SU-DHL-6 (cell line): Measurements from ENCODE around the gene PPY.

Experiments
- H2AFZ ChIP-seq: fragments of 200-600 bp; sonication (generic); 2 replicates; pipeline ENCODE4 v1.6.1; 2014; ENCODE audit warnings: low read depth, mild to moderate bottlenecking, moderate library complexity, mixed read lengths, antibody characterized with exemption, low read length; ENCODE audit not compliant: severe bottlenecking
- H3F3A ChIP-seq: fragments of 200-600 bp; shearing (Covaris generic); 2 replicates; pipeline ENCODE4 v1.6.0; 2016; ENCODE audit warnings: antibody characterized with exemption, mild to moderate bottlenecking; ENCODE audit not compliant: insufficient read depth
- H3K27ac ChIP-seq: fragments of 200-600 bp; sonication (generic); 2 replicates; pipeline ENCODE4 v1.5.1; 2016; ENCODE audit warnings: low read depth, mild to moderate bottlenecking, low read length, moderate library complexity, mixed read lengths
- H3K27me3 ChIP-seq: fragments of 200-600 bp; sonication (generic), shearing (Covaris generic); 2 replicates; pipeline ENCODE4 v1.6.0; 2014; ENCODE audit warnings: mild to moderate bottlenecking, low read length
- H3K36me3 ChIP-seq: fragments of 200-600 bp; sonication (generic); 2 replicates; pipeline ENCODE4 v1.6.1; 2014; ENCODE audit warnings: mild to moderate bottlenecking, low read length, mixed read lengths
- H3K4me2 ChIP-seq: fragments of 300-600, 200-600 bp; shearing (Covaris generic), sonication (generic); 2 replicates; pipeline ENCODE4 v1.6.0; 2014; ENCODE audit warnings: low read length, low read depth, mild to moderate bottlenecking; ENCODE audit not compliant: poor library complexity, severe bottlenecking
- H3K4me3 ChIP-seq: fragments of 200-600 bp; sonication (generic); 2 replicates; pipeline ENCODE4 v1.5.1; 2014; ENCODE audit warnings: antibody characterized with exemption, low read length, mild to moderate bottlenecking, mixed read lengths; ENCODE audit not compliant: insufficient read depth, poor library complexity, severe bottlenecking
- H3K79me2 ChIP-seq: fragments of 200-600 bp; sonication (generic); 2 replicates; pipeline ENCODE4 v1.6.1; 2014; ENCODE audit warnings: mild to moderate bottlenecking, low read length, moderate library complexity; ENCODE audit not compliant: insufficient read depth
- H3K9ac ChIP-seq: fragments of 200-600 bp; sonication (generic); 2 replicates; pipeline ENCODE4 v1.7.0; 2014; ENCODE audit warnings: mild to moderate bottlenecking, low read length
- H3K9me2 ChIP-seq: fragments of 200-600 bp; sonication (generic); replicated peaks from 2 replicates; pipeline ENCODE4 v1.6.1; 2014; ENCODE audit warnings: low read length; ENCODE audit not compliant: insufficient read depth
- H3K9me3 ChIP-seq: fragments of 200-600 bp; sonication (generic); 2 replicates; pipeline ENCODE4 v1.6.1; 2014; ENCODE audit warnings: low read length, mixed read lengths; ENCODE audit not compliant: insufficient read depth
- H4K20me1 ChIP-seq: fragments of 200-600 bp; sonication (generic); 2 replicates; pipeline ENCODE4 v1.6.1; 2014; ENCODE audit warnings: low read depth, mild to moderate bottlenecking, antibody characterized with exemption, low read length, moderate library complexity, mixed read lengths
- EZH2phosphoT487 ChIP-seq: fragments of 200-600 bp; sonication (generic), shearing (Covaris generic); conservative IDR thresholded peaks from 2 replicates; pipeline ENCODE4 v1.6.1; 2018; ENCODE audit warnings: mild to moderate bottlenecking, antibody characterized with exemption, low read length, moderate library complexity, mixed read lengths
- TF ChIP-seq, protein P1 (sequence below): fragments of 200-600 bp; sonication (generic); IDR thresholded peaks from one replicate; pipeline ENCODE4 v1.5.1; 2017; ENCODE audit warnings: antibody characterized with exemption, mild to moderate bottlenecking, low read length, moderate library complexity; ENCODE audit not compliant: insufficient read depth, poor library complexity, severe bottlenecking

The PPY gene, protein sequence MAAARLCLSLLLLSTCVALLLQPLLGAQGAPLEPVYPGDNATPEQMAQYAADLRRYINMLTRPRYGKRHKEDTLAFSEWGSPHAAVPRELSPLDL

DNA sequence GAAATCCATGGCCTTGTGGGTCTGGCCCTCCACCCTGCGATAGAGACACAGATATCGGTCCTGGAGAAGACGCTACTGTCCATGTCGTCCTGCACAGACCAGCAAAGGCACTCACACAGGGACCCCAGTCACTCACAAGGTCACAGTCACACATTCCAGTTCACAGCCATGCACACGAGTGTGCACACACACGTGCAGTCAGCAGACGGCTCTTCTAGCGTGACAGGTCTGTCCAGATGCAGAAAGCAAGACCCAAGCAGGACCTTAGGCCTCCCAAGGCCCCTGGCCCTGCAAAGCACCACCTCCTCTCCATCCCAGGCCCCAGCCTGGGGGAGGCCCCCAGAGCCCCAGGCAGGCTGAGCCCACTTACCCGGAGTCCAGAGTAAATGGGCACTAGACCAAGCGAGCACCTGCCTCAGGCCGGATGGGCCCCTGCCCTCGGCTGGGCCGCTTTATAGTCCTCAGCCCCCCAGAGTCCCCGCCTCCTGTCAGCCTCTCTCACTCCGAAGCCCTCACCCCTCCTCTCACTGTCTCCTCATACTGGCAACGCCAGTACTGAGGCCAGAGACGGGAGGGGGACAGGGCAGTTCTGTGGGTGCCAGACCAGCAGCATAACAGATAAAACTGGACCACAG, at the start of gene PPY:
TSS of gene PPY (minus strand) at position 426 of the 635 bp plus-strand sequence. CDS start 822 bp downstream, outside the sequence.
- Histone ChIP-seq H3K4me2 (no peak within 1 kb of the TSS), H3K27me3 (no peaks in the 10 kb centered on the region), H3K9me3 (no peaks in the 10 kb centered on the region), H3K36me3 (no peaks in the 10 kb centered on the region), H4K20me1 (no peaks in the 10 kb centered on the region), H3K79me2 (no peaks in the 10 kb centered on the region), H3K4me3 (no peak within 1 kb of the TSS), H3F3A (no peaks in the 10 kb centered on the region), H3K27ac (no peak within 1 kb of the TSS), H3K9ac (no peak within 1 kb of the TSS), H2AFZ (no peak within 1 kb of the TSS), H3K9me2 (no peaks in the 10 kb centered on the region)
- TF ChIP-seq, protein P1, sequence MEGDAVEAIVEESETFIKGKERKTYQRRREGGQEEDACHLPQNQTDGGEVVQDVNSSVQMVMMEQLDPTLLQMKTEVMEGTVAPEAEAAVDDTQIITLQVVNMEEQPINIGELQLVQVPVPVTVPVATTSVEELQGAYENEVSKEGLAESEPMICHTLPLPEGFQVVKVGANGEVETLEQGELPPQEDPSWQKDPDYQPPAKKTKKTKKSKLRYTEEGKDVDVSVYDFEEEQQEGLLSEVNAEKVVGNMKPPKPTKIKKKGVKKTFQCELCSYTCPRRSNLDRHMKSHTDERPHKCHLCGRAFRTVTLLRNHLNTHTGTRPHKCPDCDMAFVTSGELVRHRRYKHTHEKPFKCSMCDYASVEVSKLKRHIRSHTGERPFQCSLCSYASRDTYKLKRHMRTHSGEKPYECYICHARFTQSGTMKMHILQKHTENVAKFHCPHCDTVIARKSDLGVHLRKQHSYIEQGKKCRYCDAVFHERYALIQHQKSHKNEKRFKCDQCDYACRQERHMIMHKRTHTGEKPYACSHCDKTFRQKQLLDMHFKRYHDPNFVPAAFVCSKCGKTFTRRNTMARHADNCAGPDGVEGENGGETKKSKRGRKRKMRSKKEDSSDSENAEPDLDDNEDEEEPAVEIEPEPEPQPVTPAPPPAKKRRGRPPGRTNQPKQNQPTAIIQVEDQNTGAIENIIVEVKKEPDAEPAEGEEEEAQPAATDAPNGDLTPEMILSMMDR, result no peak
- no peak for TF ChIP-seq EZH2phosphoT487

DNA sequence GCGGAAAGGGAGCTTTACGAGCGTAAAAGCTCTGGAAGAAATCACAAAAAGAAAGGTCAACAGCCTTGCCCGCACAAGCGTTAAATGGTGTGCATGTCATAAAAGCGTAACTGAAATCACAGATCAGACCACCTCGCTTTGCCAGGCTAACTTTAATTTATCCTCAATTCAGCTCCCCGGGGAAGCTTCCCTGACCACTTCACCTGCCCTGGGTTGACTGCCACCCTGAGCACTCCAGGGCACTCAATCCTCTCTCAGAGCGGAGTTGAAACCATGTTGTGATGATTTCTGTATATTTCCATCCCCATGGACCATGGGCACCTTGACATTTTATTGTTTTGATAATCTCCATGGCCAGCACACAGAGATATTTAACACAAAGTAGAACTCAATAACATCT, 46.0 kb upstream of the PPY start:
- Histone ChIP-seq H3K9ac (no peak overlapping the region), H3F3A (no peaks in the 10 kb centered on the region)
- TF ChIP-seq, protein P1, result no peak
- no peak for TF ChIP-seq EZH2phosphoT487

DNA sequence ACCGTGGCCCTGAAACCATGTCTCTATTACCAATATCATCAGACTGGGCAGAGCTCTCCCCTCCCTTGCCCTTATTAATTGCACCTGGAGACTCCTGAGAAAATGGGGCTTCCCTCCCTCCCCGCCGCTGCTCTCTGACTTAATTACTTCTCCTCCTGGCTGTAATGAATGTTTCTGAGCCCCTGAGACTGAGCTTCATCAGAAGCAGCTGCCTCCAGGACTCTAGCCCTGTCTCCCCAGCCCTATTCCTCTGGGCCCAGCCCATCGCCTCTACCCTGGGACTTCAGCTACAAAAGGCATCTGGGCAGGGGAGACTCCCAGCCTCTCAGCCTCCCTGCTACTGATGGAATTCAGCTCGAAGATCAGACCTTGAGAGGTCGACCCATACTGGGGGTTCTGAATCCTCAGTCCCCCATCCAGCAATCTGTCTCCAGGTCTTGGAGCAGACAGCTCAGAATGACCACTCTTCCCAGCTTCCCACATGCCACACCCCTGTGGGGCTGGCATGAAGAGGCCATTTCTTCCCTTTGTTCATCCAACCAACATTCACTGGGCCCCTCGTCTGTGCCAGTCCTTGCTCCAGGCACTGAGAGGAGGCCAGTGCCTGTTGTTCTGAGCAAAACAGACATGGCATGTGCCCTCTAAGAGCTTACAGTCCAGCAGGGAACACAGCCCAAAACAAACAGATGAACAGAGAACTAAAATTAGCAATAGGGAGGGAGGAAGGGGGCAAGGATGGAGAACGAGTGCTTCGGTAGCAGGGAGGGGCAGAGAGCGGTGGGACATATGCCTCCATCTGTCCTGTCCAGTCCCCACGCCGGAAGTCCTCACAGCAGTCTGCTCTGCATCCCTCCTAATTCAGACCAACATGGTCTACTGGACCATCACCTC, 45.1 kb upstream of the PPY start:
- Histone ChIP-seq H3K9ac (no peak overlapping the region), H3K9me2 (no peaks in the 10 kb centered on the region), H2AFZ (no peak overlapping the region), H3K27ac (no peak overlapping the region), H3F3A (no peaks in the 10 kb centered on the region), H4K20me1 (no peaks in the 10 kb centered on the region), H3K27me3 (no peaks in the 10 kb centered on the region), H3K36me3 (no peaks in the 10 kb centered on the region), H3K79me2 (no peaks in the 10 kb centered on the region), H3K9me3 (no peaks in the 10 kb centered on the region), H3K4me2 (no peak overlapping the region), H3K4me3 (no peak overlapping the region)
- no peak for TF ChIP-seq EZH2phosphoT487
- TF ChIP-seq, protein P1, result no peak

More for the DNA sequence above, 46.0 kb upstream of the PPY start:
- Histone ChIP-seq H3K9me2 (no peaks in the 10 kb centered on the region), H3K9me3 (no peaks in the 10 kb centered on the region), H3K4me3 (no peak overlapping the region), H3K4me2 (no peak overlapping the region), H3K79me2 (no peaks in the 10 kb centered on the region), H3K27me3 (no peaks in the 10 kb centered on the region), H4K20me1 (no peaks in the 10 kb centered on the region), H3K36me3 (no peaks in the 10 kb centered on the region), H3K27ac (no peak overlapping the region), H2AFZ (no peak overlapping the region)
